ENCODE measurements around the gene CTDSP2.

DNA sequence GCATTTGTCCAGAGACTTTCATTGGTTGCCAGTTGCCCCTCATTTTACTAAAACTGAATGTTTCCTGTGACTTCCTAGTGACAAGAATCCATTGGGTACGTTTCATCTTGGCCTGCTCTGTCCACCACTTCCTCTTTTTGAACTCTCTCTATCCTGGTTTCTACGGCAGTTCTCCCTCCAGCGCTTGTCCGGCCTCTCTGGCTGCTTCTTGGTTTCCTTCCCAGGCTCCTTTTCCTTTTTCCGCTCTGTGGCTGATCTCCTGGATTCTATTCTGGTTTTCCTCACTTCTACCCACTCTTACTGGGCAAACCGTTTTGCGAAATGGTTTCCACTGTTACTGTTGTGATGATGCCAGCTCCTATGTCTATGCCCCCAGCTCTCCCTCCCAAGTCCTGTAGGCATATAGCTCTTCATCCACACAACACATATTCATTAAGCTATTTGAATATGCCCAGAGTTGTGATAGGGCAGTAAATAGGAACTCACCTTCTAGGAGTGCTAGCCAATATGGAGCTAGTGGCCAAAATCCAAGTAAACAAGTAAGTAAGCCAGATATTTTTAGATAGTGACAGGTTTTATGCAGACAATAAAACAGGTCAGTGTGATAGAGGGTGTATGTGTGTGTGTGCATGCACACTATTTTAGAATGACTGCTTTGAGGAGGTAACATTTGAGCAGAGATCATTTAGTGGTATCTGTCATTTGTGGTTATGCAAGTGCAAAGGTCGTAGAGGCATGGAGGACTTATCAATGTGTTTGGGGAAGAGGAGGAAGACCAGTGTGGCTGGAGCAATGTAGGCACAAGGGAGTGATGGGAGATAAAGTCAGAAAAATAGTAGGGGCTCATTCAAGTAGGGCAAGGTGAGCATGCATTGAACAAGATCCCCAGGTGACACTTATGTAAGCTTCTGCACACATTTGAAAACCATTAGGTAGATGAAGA, 27.9 kb upstream of the CTDSP2 start:
- TF ChIP-seq, protein P1, sequence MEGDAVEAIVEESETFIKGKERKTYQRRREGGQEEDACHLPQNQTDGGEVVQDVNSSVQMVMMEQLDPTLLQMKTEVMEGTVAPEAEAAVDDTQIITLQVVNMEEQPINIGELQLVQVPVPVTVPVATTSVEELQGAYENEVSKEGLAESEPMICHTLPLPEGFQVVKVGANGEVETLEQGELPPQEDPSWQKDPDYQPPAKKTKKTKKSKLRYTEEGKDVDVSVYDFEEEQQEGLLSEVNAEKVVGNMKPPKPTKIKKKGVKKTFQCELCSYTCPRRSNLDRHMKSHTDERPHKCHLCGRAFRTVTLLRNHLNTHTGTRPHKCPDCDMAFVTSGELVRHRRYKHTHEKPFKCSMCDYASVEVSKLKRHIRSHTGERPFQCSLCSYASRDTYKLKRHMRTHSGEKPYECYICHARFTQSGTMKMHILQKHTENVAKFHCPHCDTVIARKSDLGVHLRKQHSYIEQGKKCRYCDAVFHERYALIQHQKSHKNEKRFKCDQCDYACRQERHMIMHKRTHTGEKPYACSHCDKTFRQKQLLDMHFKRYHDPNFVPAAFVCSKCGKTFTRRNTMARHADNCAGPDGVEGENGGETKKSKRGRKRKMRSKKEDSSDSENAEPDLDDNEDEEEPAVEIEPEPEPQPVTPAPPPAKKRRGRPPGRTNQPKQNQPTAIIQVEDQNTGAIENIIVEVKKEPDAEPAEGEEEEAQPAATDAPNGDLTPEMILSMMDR (IDR thresholded peaks at IDR 0.05; ENCODE audit: low read depth, low read length) = no peak
- no peak for TF ChIP-seq EZH2phosphoT487 (IDR thresholded peaks at IDR 0.05; ENCODE audit: low read depth)
